H7 (cell line): ENCODE measurements around the gene EVA1B. TPM values are rescaled to one million over a fixed set of nuclear protein-coding genes. Genes with fewer than 3 reads are reported as not detected.

Experiments
- DNase-seq: peaks from one replicate; pipeline ENCODE4 v3.0.0; 2012
- H3K27me3 ChIP-seq: 2 replicates; pipeline ENCODE4 v1.6.0; 2011; ENCODE audit warnings: mild to moderate bottlenecking, low read length; ENCODE audit not compliant: control insufficient read depth, insufficient read depth
- H3K36me3 ChIP-seq: replicated peaks from 2 replicates; pipeline ENCODE4 v1.5.1; 2011; ENCODE audit warnings: low read length; ENCODE audit not compliant: control insufficient read depth, insufficient read depth
- H3K4me3 ChIP-seq: 2 replicates; pipeline ENCODE4 v1.5.1; 2011; ENCODE audit warnings: low read depth, mild to moderate bottlenecking, control low read depth, low read length, moderate library complexity; ENCODE audit not compliant: insufficient read depth
- total RNA-seq: library from RNA; depleted of rRNA; stranded (reverse); fragments of >200 nt; shearing (Covaris generic); gene quantifications from 2 replicates; pipeline ENCODE4 v1.2.3, GENCODE V29; 2014; rRNA removed

EVA1B gene, protein sequence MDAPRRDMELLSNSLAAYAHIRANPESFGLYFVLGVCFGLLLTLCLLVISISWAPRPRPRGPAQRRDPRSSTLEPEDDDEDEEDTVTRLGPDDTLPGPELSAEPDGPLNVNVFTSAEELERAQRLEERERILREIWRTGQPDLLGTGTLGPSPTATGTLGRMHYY
- total RNA-seq, result 61.4 and 87.2 TPM in 2 replicates

DNA sequence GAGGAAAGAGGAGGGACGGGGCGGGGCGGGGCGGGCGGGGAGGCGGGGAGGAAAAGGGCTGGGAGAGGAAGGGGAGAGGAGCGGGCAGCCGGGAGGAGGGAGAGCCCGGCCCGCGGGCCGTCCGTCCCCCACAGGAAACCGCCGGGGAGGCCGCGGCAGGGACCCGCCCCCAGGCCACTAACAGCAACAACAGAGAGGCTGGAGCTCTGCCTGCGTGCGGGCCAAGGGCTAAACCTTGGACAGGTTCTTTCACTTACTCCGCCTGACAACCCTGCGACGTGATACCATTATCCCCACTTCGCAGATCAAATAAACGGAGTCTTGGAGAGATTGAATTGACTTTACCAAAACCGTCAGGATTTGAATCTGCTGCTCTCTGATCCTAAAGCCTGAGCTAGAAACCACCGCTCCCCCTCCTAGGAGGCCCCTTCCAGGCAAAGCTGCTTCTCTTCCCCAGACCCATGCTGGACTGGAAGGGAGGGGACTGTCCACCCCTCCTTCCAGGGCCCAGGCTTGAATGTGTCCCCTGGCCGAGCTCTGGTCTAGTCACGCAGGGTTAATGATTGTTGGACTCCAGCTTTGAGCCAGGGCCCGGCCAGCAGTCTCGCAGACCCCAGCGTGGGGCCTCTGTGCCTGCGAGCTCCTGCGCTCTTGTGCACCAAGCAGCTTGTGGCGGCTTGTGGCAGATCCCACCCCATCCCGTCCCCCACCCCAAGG is at the start of gene EVA1B:
Gene EVA1B, minus strand, starts transcription at position 10 of the 717 bp plus-strand sequence. CDS start 608 bp downstream, outside the sequence.
- H3K4me3 ChIP-seq, result peak within 1 kb of the TSS; percentile 83
- H3K36me3 ChIP-seq, result no peaks in the 10 kb centered on the region
- DNase-seq, result peak; percentile 93
- peaks cover 23% of the 10 kb centered on the region for H3K27me3 ChIP-seq

GRCh38 chr1:36372617-36373016 is 49.2 kb upstream of the EVA1B start:
- Histone ChIP-seq H3K36me3 (peaks cover 2% of the 10 kb centered on the region), H3K27me3 (no peaks in the 10 kb centered on the region), H3K4me3 (no peak overlapping the region)
- peak; percentile 63 for DNase-seq

- no peaks in the 10 kb centered on the region; the same call in none of the 2 replicates for H3K36me3 ChIP-seq
- H3K27me3 ChIP-seq, result no peaks in the 10 kb centered on the region
- no peak overlapping the region for H3K4me3 ChIP-seq
- peak; percentile 95 for DNase-seq
These were observed 45.8 kb upstream of the EVA1B start for GRCh38 chr1:36369061-36369861.

- Histone ChIP-seq H3K36me3 (no peaks in the 10 kb centered on the region; the same call in none of the 2 replicates), H3K27me3 (no peaks in the 10 kb centered on the region), H3K4me3 (no peak overlapping the region)
- DNase-seq, result no peak
These were observed 44.4 kb upstream of the EVA1B start for GRCh38 chr1:36367798-36368197.

GRCh38 chr1:36367066-36367465 is 43.6 kb upstream of the EVA1B start:
- Histone ChIP-seq H3K36me3 (peaks cover 2% of the 10 kb centered on the region), H3K27me3 (no peaks in the 10 kb centered on the region), H3K4me3 (no peak overlapping the region)
- no peak for DNase-seq

DNA sequence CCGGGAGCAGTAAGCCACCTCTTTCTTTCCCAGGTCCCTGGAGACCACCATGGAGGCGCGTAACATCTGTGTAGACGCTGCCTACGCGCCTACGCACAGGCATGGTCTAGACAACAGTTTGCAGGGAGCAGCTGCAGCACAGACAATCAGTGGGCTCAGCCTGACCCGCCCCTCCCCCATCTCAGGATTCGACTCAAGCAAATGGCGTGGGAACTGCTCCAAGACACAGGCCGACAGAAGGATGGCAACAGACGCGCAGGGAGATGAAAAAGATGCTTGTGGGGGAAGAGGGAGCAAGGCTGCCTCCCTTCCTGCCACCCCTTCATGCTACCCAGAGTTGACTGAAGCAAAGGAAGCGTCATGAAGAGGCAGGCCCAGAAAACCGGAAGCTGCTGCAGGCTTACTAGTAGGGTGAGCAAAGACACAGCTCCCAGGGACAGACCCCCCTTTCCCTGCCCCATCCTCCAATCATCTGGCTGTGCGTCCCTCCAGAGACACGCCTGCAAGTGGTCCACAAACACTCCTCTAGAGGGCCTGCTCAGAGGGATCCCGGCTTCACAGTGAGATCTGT is 42.7 kb upstream of the EVA1B start:
- peak; percentile 70 for DNase-seq
- H3K36me3 ChIP-seq, result peaks cover 2% of the 10 kb centered on the region
- H3K4me3 ChIP-seq, result no peak overlapping the region
- no peaks in the 10 kb centered on the region for H3K27me3 ChIP-seq

DNA sequence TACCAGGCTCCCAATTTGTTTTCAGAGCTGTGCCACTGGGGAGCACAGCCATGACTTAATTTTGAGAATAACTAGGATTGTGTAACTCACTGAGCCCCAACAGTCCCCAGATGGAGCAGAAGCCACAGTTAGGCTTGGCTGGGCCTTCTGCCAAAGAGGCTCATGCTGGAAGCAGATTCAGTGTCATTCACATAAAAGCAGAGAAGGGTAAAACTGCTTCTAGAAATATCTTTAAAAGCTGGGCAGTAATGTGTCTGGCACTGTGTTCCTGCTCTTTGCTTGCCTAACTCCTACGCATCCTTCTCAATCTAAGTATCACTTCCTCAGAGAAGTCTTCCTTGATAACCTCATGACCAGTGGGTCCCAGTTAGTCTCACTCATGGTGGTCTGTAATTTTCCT is 41.9 kb upstream of the EVA1B start:
- no peak for DNase-seq
- Histone ChIP-seq H3K36me3 (peaks cover 2% of the 10 kb centered on the region), H3K27me3 (no peaks in the 10 kb centered on the region), H3K4me3 (no peak overlapping the region)

DNA sequence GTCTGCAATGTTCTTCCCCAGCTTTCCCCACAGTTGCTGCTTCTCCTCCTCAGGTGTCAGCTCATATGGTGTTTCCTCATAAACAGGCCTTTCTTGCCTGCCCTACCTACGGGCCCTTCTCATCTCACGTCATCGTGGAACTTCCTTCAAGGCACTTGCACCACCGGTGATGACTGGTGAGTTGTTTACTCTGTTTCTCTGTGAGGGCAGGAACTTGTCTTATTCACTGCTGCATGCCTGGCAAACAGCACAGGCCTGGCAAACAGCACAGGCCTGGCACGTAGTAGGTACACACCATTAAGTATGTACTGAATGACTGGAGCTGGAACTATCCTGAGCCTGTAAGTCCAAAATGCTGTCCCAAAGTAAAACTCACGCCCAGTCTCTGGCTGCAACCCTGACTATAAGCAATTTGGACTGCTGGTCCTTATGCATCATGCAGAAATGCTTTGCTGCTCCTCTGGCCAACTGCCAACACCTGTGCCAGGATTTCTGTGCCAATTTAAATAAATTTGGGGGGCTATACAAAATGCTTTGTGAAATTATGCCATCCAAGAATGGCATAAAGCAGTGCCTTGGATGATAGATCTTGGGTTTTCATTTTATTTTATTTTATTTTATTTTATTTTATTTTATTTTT is 36.6 kb upstream of the EVA1B start:
- Histone ChIP-seq H3K4me3 (no peak overlapping the region), H3K27me3 (no peaks in the 10 kb centered on the region), H3K36me3 (peaks cover 7% of the 10 kb centered on the region)
- DNase-seq, result no peak

GRCh38 chr1:36359383-36359782 is 35.9 kb upstream of the EVA1B start:
- no peaks in the 10 kb centered on the region for H3K27me3 ChIP-seq
- no peak overlapping the region for H3K4me3 ChIP-seq
- peaks cover 13% of the 10 kb centered on the region for H3K36me3 ChIP-seq
- no peak for DNase-seq

DNA sequence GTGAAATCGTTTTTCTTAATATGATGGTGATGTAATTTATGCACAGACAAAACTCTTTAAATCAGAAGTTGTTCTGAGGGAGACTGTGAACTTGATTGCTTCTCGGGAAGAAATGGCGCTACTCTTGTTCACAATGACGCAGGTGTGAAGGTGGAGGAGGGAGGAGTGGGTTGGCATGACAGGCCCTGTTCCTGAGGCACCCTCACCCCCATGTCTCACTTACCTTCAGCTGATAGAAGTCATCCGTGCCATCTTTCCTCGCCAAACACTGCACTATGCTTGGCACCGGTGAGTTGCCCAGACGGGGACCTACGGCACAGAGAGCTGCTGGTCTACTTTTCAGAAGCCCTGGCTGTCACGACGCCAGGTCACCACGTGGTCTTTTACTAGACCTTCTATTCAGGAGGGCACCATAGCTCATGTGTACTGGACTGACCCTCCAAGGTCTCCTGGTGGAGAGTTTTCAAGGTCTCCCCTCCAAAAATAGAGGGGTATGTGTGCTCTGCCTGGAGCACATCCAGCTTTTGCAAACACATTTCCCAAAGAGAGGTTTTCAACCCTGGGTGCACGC is 35.2 kb upstream of the EVA1B start:
- H3K4me3 ChIP-seq, result no peak overlapping the region
- no peaks in the 10 kb centered on the region for H3K27me3 ChIP-seq
- no peak for DNase-seq
- H3K36me3 ChIP-seq, result peaks cover 17% of the 10 kb centered on the region

DNA sequence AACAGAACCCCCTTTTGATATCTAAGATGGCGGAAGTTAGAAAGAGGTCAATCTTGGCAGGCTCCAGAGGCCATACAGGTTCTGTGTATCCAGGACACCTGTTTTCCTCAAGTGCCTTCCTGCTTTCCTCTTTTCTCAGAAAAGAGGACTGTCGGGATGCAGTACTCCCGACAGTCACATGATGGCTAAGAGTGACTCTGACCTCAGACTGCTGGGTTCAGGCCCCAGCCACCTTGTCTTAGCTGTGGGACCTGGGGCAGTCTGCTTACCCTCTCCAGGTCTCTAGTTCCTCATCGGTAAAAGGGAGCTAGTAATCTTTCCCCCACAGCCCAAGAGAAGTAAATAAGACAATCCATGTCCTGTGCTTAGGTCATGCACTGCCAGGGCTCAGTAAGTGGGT is 32.4 kb upstream of the EVA1B start:
- peaks cover 18% of the 10 kb centered on the region for H3K36me3 ChIP-seq
- DNase-seq, result peak; percentile 70
- no peaks in the 10 kb centered on the region for H3K27me3 ChIP-seq

GRCh38 chr1:36354486-36354885 is 31.0 kb upstream of the EVA1B start:
- H3K4me3 ChIP-seq, result no peak overlapping the region

More for the DNA sequence above, 32.4 kb upstream of the EVA1B start:
- H3K4me3 ChIP-seq, result no peak overlapping the region

GRCh38 chr1:36352910-36353878 is 29.7 kb upstream of the EVA1B start:
- Histone ChIP-seq H3K27me3 (no peaks in the 10 kb centered on the region), H3K4me3 (no peak overlapping the region), H3K36me3 (peaks cover 25% of the 10 kb centered on the region)
- DNase-seq, result no peak

More at GRCh38 chr1:36354486-36354885, 31.0 kb upstream of the EVA1B start:
- DNase-seq, result no peak
- peaks cover 18% of the 10 kb centered on the region for H3K36me3 ChIP-seq
- no peaks in the 10 kb centered on the region for H3K27me3 ChIP-seq
